Panc1 (cell line): Measurements from ENCODE around the gene TTC16.

ENCODE experiments used
- POLR2AphosphoS5 ChIP-seq: IDR thresholded peaks from 2 replicates; pipeline ENCODE4 v1.6.1; 2012; ENCODE audit warnings: mild to moderate bottlenecking, low read depth, low read length, moderate library complexity
- TF ChIP-seq, protein P1 (sequence below): fragments of 450-650 bp; IDR thresholded peaks from 2 replicates; pipeline ENCODE4 v1.5.1; 2017; ENCODE audit warnings: mild to moderate bottlenecking

DNA sequence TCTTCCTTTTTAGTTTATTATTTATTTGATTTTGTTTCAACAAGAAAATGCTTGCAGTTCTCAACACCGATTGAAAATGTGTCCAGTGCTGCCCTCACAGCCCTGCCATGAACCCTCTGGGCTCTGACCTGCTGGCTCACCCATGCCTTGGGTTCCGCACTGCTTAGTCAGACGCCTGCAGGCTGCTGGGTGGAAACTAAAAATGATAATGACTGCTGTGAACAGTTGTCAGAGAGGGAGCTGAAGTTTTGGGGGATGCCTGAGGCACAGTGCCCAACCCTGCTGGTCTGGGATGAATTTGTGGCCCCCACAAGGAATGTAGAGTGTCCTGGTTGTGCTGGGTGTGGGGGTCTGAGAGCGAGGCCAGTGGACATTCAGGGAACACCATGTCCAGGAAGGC, 31.3 kb upstream of the TTC16 start:
- TF ChIP-seq, protein P1, sequence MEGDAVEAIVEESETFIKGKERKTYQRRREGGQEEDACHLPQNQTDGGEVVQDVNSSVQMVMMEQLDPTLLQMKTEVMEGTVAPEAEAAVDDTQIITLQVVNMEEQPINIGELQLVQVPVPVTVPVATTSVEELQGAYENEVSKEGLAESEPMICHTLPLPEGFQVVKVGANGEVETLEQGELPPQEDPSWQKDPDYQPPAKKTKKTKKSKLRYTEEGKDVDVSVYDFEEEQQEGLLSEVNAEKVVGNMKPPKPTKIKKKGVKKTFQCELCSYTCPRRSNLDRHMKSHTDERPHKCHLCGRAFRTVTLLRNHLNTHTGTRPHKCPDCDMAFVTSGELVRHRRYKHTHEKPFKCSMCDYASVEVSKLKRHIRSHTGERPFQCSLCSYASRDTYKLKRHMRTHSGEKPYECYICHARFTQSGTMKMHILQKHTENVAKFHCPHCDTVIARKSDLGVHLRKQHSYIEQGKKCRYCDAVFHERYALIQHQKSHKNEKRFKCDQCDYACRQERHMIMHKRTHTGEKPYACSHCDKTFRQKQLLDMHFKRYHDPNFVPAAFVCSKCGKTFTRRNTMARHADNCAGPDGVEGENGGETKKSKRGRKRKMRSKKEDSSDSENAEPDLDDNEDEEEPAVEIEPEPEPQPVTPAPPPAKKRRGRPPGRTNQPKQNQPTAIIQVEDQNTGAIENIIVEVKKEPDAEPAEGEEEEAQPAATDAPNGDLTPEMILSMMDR = no peak
- TF ChIP-seq POLR2AphosphoS5 = no peak
